ENCODE data around the gene ITPKC.

Gene ITPKC

GRCh38 chr19:40673397-40673796 lies 43.5 kb upstream of the ITPKC start:
- no peak for DNase-seq
- ATAC-seq (ENCODE audit: insufficient read depth, low read depth), result 0 out of 3 replicates have a peak, but pooled peaks have one; percentile 19

GRCh38 chr19:40674291-40674690 lies 42.6 kb upstream of the ITPKC start:
- H3K4me2 ChIP-seq (ENCODE audit: insufficient read depth, low read length), result no peak overlapping the region
- no peaks in the 10 kb centered on the region for H3K4me1 ChIP-seq (ENCODE audit: insufficient read depth, low read length)
- ATAC-seq (ENCODE audit: insufficient read depth, low read depth), result peak; percentile 57; the same call in 1 of the 3 replicates
- no peak overlapping the region for H3K4me3 ChIP-seq (ENCODE audit: low read depth in 1 of 2, low read length in 2 of 2)
- H3K79me2 ChIP-seq (ENCODE audit: insufficient read depth, low read length), result no peaks in the 10 kb centered on the region
- H4K20me1 ChIP-seq (ENCODE audit: insufficient read depth, low read length), result no peaks in the 10 kb centered on the region
- TF ChIP-seq EZH2 (IDR thresholded peaks at IDR 0.05; ENCODE audit: borderline replicate concordance, low read depth, low read length, severe bottlenecking), result no peak
- no peak for TF ChIP-seq CTCF (IDR thresholded peaks at IDR 0.05; ENCODE audit: borderline replicate concordance, extremely low read depth, low read length, poor library complexity, severe bottlenecking)
- H3K27me3 ChIP-seq (ENCODE audit: insufficient read depth, low read length, poor library complexity), result no peaks in the 10 kb centered on the region
- H3K9ac ChIP-seq (ENCODE audit: low read depth, low read length), result no peak overlapping the region
- peaks cover 63% of the 10 kb centered on the region for H3K36me3 ChIP-seq (ENCODE audit: insufficient read depth, low read length)
- H3K27ac ChIP-seq (ENCODE audit: low read length), result no peak overlapping the region
- H3K9me3 ChIP-seq (ENCODE audit: insufficient read depth, low read length, severe bottlenecking), result peaks cover 5% of the 10 kb centered on the region
- DNase-seq, result no peak
- H2AFZ ChIP-seq (ENCODE audit: low read depth, low read length), result no peak overlapping the region

More at GRCh38 chr19:40673397-40673796, 43.5 kb upstream of the ITPKC start:
- Histone ChIP-seq H3K9ac (ENCODE audit: low read depth, low read length) (no peak overlapping the region), H3K36me3 (ENCODE audit: insufficient read depth, low read length) (peaks cover 64% of the 10 kb centered on the region), H2AFZ (ENCODE audit: low read depth, low read length) (no peak overlapping the region), H3K9me3 (ENCODE audit: insufficient read depth, low read length, severe bottlenecking) (peaks cover 5% of the 10 kb centered on the region), H3K27ac (ENCODE audit: low read length) (no peak overlapping the region), H3K79me2 (ENCODE audit: insufficient read depth, low read length) (no peaks in the 10 kb centered on the region), H3K4me2 (ENCODE audit: insufficient read depth, low read length) (no peak overlapping the region), H3K4me3 (ENCODE audit: low read depth in 1 of 2, low read length in 2 of 2) (no peak overlapping the region), H3K27me3 (ENCODE audit: insufficient read depth, low read length, poor library complexity) (no peaks in the 10 kb centered on the region), H3K4me1 (ENCODE audit: insufficient read depth, low read length) (no peaks in the 10 kb centered on the region), H4K20me1 (ENCODE audit: insufficient read depth, low read length) (no peaks in the 10 kb centered on the region)
- TF ChIP-seq CTCF (IDR thresholded peaks at IDR 0.05; ENCODE audit: borderline replicate concordance, extremely low read depth, low read length, poor library complexity, severe bottlenecking), result no peak
- TF ChIP-seq EZH2 (IDR thresholded peaks at IDR 0.05; ENCODE audit: borderline replicate concordance, low read depth, low read length, severe bottlenecking), result no peak

- Histone ChIP-seq H3K27me3 (ENCODE audit: insufficient read depth, low read length, poor library complexity) (no peaks in the 10 kb centered on the region), H3K27ac (ENCODE audit: low read length) (no peak overlapping the region), H3K4me2 (ENCODE audit: insufficient read depth, low read length) (no peak overlapping the region), H3K4me3 (ENCODE audit: low read depth in 1 of 2, low read length in 2 of 2) (no peak overlapping the region), H2AFZ (ENCODE audit: low read depth, low read length) (no peak overlapping the region), H4K20me1 (ENCODE audit: insufficient read depth, low read length) (no peaks in the 10 kb centered on the region), H3K4me1 (ENCODE audit: insufficient read depth, low read length) (no peaks in the 10 kb centered on the region), H3K36me3 (ENCODE audit: insufficient read depth, low read length) (peaks cover 41% of the 10 kb centered on the region), H3K9ac (ENCODE audit: low read depth, low read length) (no peak overlapping the region), H3K9me3 (ENCODE audit: insufficient read depth, low read length, severe bottlenecking) (no peaks in the 10 kb centered on the region), H3K79me2 (ENCODE audit: insufficient read depth, low read length) (no peaks in the 10 kb centered on the region)
- TF ChIP-seq EZH2 (IDR thresholded peaks at IDR 0.05; ENCODE audit: borderline replicate concordance, low read depth, low read length, severe bottlenecking), result no peak
- no peak for TF ChIP-seq CTCF (IDR thresholded peaks at IDR 0.05; ENCODE audit: borderline replicate concordance, extremely low read depth, low read length, poor library complexity, severe bottlenecking)
- DNase-seq (no peak), ATAC-seq (ENCODE audit: insufficient read depth, low read depth) (no peak)
Measured at GRCh38 chr19:40677156-40677555, 39.8 kb upstream of the ITPKC start.

GRCh38 chr19:40681039-40681438 lies 35.9 kb upstream of the ITPKC start:
- Histone ChIP-seq H2AFZ (ENCODE audit: low read depth, low read length) (no peak overlapping the region), H3K27ac (ENCODE audit: low read length) (no peak overlapping the region), H3K9me3 (ENCODE audit: insufficient read depth, low read length, severe bottlenecking) (no peaks in the 10 kb centered on the region), H3K9ac (ENCODE audit: low read depth, low read length) (no peak overlapping the region), H3K27me3 (ENCODE audit: insufficient read depth, low read length, poor library complexity) (no peaks in the 10 kb centered on the region), H3K4me1 (ENCODE audit: insufficient read depth, low read length) (no peaks in the 10 kb centered on the region), H3K4me2 (ENCODE audit: insufficient read depth, low read length) (no peak overlapping the region), H3K79me2 (ENCODE audit: insufficient read depth, low read length) (no peaks in the 10 kb centered on the region), H3K36me3 (ENCODE audit: insufficient read depth, low read length) (peaks cover 32% of the 10 kb centered on the region), H3K4me3 (ENCODE audit: low read depth in 1 of 2, low read length in 2 of 2) (no peak overlapping the region), H4K20me1 (ENCODE audit: insufficient read depth, low read length) (no peaks in the 10 kb centered on the region)
- TF ChIP-seq CTCF (IDR thresholded peaks at IDR 0.05; ENCODE audit: borderline replicate concordance, extremely low read depth, low read length, poor library complexity, severe bottlenecking), result no peak
- no peak for TF ChIP-seq EZH2 (IDR thresholded peaks at IDR 0.05; ENCODE audit: borderline replicate concordance, low read depth, low read length, severe bottlenecking)
- DNase-seq (no peak), ATAC-seq (ENCODE audit: insufficient read depth, low read depth) (no peak)
